PFSK-1 (cell line): Measurements from ENCODE around the gene ANKS1A.

ENCODE experiments used
- POLR2AphosphoS5 ChIP-seq: IDR thresholded peaks from 2 replicates; pipeline ENCODE4 v1.6.1; 2012; ENCODE audit warnings: low read depth, mild to moderate bottlenecking, control low read depth, low read length, moderate library complexity
- SIN3A ChIP-seq: IDR thresholded peaks from 2 replicates; pipeline ENCODE4 v1.6.1; 2012; ENCODE audit warnings: mild to moderate bottlenecking, low read length, moderate library complexity, borderline replicate concordance; ENCODE audit not compliant: insufficient read depth
- TF ChIP-seq, protein P1 (sequence below), 2 experiments: IDR thresholded peaks; 2 replicates each; pipeline versions ENCODE4 v1.6.1 to v1.8.0; 2011 to 2012; ENCODE audit warnings: low read depth in 2 of 2, low read length in 2 of 2, control low read depth in 1 of 2, inconsistent platforms in 1 of 2, mild to moderate bottlenecking in 1 of 2, moderate library complexity in 1 of 2; ENCODE audit not compliant: insufficient read depth in 1 of 2

DNA sequence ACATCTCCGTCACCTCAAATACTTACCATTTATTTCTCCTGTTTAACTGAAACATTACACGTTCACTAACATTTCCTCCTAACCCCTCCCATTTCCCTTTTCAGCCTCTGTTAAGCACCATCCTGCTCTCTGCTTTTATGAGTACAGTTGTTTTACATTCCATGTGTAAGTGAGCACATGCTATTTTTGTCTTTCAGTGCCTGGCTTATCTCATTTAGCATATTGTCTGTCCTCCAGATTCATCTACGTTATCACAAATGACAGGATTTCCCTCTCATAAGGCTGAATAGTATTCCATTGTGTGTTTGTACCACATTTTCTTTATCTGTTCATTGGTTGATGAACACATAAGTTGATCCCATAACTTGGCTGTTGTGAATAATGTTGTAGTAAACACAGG, 23.9 kb upstream of the ANKS1A start:
- TF ChIP-seq POLR2AphosphoS5: no peak
- no peak for TF ChIP-seq SIN3A
- TF ChIP-seq, protein P1, sequence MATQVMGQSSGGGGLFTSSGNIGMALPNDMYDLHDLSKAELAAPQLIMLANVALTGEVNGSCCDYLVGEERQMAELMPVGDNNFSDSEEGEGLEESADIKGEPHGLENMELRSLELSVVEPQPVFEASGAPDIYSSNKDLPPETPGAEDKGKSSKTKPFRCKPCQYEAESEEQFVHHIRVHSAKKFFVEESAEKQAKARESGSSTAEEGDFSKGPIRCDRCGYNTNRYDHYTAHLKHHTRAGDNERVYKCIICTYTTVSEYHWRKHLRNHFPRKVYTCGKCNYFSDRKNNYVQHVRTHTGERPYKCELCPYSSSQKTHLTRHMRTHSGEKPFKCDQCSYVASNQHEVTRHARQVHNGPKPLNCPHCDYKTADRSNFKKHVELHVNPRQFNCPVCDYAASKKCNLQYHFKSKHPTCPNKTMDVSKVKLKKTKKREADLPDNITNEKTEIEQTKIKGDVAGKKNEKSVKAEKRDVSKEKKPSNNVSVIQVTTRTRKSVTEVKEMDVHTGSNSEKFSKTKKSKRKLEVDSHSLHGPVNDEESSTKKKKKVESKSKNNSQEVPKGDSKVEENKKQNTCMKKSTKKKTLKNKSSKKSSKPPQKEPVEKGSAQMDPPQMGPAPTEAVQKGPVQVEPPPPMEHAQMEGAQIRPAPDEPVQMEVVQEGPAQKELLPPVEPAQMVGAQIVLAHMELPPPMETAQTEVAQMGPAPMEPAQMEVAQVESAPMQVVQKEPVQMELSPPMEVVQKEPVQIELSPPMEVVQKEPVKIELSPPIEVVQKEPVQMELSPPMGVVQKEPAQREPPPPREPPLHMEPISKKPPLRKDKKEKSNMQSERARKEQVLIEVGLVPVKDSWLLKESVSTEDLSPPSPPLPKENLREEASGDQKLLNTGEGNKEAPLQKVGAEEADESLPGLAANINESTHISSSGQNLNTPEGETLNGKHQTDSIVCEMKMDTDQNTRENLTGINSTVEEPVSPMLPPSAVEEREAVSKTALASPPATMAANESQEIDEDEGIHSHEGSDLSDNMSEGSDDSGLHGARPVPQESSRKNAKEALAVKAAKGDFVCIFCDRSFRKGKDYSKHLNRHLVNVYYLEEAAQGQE (IDR thresholded peaks at IDR 0.05; ENCODE audit: insufficient read depth in 1 of 2, low read depth in 2 of 2, low read length in 2 of 2): no peak
